ENCODE data around the gene ISL2.

The ISL2 gene

DNA sequence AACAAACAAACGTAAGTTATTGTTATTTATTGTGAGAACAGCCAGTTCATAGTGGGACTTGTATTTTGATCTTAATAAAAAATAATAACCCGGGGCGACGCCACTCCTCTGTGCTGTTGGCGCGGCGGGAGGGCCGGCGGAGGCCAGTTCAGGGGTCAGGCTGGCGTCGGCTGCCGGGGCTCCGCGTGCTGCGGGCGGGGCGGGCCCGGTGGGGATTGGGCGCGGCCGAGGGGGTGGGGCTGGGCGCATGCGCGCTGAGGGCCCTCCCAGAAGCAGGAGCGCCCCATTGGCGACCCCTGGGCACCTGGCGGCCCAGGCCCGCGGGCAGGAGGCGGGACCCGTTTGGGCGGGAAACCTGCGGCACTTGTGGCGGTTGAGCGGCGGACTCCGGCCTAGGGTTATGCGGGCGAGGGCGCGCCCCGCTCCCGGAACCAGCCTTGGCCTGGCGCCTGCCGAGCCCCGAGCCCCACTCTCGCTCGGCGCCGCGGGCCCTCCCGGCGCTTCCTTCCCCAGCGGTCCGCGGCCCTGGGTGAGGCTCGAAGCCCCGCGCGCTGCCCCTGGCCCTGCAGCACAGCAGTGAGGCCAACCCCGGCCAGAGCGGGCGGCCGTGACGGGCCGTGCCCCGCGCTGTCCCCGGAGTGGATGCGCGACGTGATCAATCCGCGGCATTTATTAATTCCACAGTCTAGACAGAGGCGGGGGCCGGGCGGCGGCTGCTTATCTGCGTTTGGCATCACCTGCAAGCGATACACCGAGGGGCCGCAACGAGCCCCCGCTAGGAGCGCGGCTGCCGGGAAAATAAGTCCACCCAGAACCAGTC is 6.0 kb downstream of the ISL2 start:
- DNase-seq = peak in 1 of 2 donors; percentile 24

- peak in 1 of 2 donors; percentile 8 for DNase-seq
These were observed 6.9 kb downstream of the ISL2 start for GRCh38 chr15:76343313-76343996.

DNA sequence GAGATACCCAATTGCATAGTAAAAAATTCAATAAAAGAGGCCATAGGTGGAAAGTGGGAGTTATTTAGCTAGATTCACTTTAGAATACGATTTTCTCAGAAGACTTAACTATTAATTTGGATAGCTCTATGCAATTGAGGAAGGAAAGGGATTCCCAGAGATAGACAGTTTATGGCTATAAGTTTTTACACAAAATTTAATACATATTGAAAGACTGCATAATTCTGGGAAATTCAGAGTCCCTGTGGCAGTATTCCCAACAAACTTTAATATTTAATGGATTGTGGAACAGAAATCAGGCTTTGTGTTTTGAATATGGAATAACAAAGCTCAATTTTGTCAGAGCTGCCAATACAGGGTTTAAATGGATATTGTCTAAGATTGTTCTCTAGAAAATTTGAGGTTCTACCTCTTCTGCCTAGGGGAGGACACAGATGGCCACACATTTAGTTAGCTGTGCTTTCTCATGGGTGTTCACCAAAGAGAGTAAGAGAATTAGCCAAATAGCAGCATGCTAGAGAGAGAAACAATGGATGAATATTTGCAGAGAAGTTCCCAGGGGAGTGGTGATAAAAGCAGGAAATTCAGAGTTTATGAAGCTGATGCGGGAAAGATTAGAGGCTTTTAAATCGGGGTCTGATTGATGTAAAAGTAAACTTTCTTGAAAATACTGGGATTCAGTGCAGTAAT is 8.5 kb downstream of the ISL2 start:
- DNase-seq = no peak

- DNase-seq = no peak
These were observed 9.0 kb downstream of the ISL2 start for GRCh38 chr15:76345583-76345879.

DNA sequence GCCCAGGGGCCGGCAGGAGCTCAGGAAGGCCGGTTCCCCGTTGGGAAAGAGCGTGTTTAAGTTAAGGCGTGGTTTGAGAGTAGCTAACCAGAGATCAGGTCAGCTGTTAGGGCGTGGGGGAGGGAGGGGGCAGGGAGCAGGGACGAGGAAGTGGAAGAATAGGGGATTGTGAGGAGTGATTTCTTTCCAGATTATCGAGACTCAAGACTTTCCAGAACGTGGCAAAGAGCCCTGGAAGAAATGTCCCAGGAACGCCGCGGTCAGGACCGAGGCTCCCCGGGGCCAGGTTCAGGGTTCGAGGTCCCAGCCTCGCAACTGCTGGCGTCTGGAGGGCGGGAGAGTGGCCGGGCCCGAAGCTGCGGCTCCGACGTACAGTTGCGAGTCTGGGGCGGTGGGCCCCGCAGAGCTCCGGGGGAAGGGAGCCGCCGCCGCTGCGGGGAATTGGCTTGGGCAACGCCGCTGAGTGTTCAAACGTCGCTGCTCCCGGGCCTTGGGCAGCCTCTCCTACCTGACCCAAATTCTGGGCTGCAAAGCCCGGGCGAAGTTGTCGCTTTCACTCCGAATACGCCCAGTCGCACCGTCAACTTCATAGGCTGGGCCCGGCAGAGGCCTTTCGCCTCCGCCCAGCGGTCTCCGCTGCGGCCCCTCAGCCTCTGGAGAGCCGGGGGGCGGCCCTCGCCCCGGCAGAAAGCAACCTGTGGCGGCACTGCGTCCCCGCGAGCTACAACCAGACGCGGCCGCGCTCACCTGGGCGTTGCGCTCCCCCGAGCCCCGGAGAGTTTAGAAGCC is 9.5 kb downstream of the ISL2 start:
- peak in 1 of 2 donors; percentile 8 for DNase-seq

- DNase-seq = no peak
These were observed 10.3 kb downstream of the ISL2 start for GRCh38 chr15:76346669-76347481.

GRCh38 chr15:76347482-76348055 is 11.0 kb downstream of the ISL2 start:
- no peak for DNase-seq

DNA sequence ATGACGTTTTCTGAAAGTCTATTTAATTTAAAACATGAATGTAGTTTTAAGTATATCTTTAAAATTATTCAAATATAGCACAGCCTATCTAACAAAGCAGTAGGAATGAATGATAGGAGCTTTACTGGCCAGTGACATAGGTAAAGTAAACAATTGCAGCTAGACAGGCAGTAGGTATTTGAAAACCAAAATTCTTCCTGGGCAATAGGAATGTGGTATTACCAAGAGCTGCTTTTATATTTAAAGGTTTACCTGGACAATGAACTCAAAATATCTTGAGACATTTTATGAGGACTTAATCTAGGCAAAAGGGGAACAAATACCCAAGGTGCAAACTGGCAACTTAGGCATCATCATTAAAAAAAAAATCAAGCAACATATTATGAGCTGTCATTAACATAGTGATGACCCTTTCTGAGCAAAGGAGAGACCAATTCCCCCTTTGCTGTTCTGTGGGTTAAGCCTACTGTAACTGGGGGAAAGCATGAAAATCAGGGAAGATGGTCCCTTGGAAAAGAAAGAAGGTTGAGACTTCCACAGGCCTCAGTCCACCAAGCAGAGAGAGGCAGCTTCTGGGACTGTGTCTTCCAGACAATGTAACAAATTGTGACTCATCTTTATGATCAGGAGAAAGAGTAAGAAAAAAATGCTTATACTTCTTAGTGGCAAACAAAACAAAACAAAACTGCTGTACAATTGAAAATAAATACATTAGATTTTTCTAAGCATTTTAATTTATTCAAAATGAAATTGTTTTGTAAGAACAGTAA is 12.9 kb downstream of the ISL2 start:
- no peak for DNase-seq

DNA sequence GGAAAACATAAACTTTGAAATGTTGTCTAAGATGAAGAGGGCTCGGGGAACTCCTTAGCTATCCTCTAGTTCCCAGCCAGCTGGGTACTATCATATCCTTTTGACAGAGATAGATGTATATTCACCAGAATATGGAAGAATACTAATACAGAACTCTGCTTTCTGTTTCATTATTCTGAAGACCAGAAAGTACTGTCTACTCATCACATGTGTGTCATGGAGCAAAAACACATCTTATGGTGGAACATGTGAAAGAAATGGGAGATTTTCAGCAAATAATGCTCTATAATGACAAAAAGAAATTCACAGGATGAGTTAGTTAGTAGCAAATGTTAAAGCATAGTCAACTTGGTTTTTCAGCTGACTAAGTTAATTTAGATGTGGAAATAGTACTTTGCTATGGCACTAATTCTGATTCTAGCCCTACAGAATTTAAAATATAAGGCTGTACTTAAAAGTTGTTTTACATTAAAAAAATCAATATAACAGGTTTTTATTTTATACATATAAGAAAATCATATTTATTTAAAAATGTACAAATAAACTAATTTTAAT is 16.5 kb downstream of the ISL2 start:
- DNase-seq = no peak

DNA sequence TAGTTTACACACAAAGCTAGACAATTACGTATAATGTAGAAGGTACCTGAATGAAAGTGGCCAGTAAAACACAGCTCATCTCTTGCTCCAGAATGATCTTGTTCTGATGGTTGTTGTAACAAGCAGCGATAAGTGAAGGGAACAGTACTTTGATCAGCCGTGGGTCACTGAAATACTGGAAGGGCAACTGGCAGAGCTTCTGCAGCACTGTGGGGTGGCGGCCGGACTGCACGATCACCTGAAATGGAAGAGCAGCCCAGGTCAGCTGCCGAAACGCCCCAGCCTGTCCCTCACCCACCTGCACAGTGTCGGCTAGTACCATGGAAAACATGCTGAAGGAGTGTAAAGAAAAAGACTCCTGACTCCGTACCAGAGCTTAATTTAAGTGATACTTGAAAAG is 17.3 kb downstream of the ISL2 start:
- DNase-seq = no peak

GRCh38 chr15:76354823-76355440 is 18.4 kb downstream of the ISL2 start:
- DNase-seq = no peak

- DNase-seq = no peak
These were observed 21.9 kb downstream of the ISL2 start for GRCh38 chr15:76358453-76358852.

DNA sequence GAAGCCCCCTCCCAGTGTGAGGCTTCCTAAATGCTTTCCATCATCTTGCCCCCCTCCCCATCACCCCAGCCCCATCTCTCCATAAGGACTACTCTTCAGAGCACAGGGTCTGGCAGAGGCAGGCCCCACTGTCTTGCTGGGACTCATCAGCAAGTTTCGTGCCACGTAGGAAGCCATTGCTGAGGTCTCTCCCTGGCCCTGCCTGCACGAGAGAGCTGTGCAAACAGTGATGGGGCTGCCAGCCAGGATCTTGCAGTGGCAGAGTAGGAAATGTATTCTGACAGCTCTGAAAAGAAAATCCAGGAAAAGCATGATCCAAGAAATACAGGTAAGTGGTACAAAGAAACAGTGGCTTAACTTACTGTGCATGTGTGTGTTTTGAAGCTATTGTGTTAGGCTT is 22.6 kb downstream of the ISL2 start:
- no peak for DNase-seq

DNA sequence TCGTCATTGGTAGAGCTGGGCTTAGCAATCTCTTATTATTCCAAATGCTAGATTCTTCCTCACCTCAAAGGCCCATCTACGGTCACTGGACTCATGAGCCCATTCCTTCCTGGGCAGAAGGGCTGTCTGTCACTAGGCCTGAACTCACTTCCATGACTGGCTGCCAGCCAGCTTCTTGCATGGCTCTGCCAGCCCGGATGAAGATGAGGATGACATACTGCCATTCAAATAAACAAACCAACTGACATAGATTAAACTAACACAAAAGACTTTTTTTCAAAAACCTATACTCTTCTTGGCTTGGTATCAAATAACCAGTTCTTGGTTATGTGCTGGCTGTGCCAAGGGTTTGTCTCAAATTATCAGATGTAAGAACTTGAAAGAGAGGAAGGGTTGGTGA is 23.8 kb downstream of the ISL2 start:
- no peak for DNase-seq

- no peak for DNase-seq
These were observed 26.7 kb downstream of the ISL2 start for GRCh38 chr15:76363251-76363650.

- no peak for DNase-seq
These were observed 30.1 kb downstream of the ISL2 start for GRCh38 chr15:76366714-76367113.

DNA sequence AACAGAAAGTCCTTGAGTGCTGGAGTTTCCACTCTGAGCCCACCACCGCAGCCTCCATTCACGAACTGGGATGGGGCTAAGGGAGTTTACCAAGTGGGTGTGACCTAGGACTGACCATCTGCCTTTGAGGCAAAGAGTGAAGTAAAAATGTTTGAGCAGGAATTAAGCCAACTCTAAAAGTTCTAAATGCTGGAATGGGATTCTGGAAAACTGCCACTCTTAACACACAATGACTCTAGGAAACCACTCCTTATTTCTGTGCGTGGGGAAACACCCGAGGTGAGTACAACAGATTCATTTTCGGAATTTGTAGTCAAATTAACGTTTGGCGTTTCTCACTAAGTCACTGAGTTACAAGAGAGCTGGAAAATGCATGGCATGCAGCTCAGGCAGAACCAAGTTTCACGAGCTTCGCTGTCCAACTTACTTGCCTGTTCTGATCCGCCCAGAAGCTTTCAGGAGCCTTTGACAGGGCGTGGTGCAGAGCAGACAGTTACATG is 31.6 kb downstream of the ISL2 start:
- DNase-seq = no peak

DNA sequence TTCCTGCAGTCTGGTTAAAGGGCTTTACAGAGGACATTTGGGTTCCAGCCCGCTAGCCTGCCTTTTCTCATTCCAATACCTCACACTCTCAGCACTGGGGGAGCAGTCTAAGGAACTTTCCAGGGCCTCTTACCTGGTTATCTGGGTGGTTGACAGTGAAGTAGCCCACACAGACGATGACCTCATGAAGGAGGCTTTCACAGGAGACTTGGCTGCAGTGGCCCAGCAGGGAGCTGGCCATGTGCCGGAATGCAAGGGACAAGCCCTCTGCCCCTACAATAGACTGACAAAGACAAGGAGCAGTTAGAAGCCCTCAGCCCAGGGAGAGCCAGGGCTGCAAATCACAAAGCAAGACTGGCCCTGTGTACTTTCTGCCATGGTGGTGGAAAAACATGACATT is 39.5 kb downstream of the ISL2 start:
- DNase-seq = no peak

- DNase-seq = no peak
These were observed 40.2 kb downstream of the ISL2 start for GRCh38 chr15:76376816-76377215.

DNA sequence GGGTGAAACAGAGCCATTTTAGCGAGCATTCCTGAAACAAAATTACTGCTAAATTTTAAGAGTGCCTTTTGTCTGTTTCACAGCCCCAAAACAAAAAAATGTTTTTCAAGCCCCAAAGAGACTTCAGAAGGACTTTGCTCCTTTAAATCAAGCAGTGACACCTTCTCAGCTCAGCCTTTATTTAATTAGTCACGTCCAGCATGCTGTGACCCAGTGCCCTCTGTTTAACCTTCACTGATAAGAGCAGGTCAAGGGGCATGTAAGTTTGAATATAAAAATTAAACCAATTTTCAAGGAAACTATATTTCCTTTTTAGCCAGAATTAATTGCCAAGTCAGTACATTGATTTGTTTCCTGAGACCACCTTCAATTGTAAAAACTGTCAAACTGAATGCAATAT is 40.6 kb downstream of the ISL2 start:
- DNase-seq = no peak
